Stimulated activated CD8-positive, alpha-beta memory T cell treated with anti-CD3 and anti-CD28 coated beads, Interleukin-15, amount 100 ng/mL, for 1 hour (primary cell): ENCODE data around the gene THAP11.

Experiments used
- DNase-seq: peaks from one replicate; pipeline ENCODE4 v3.0.0-alpha.2; 2020; ENCODE audit warnings: low read depth

THAP11 gene

DNA sequence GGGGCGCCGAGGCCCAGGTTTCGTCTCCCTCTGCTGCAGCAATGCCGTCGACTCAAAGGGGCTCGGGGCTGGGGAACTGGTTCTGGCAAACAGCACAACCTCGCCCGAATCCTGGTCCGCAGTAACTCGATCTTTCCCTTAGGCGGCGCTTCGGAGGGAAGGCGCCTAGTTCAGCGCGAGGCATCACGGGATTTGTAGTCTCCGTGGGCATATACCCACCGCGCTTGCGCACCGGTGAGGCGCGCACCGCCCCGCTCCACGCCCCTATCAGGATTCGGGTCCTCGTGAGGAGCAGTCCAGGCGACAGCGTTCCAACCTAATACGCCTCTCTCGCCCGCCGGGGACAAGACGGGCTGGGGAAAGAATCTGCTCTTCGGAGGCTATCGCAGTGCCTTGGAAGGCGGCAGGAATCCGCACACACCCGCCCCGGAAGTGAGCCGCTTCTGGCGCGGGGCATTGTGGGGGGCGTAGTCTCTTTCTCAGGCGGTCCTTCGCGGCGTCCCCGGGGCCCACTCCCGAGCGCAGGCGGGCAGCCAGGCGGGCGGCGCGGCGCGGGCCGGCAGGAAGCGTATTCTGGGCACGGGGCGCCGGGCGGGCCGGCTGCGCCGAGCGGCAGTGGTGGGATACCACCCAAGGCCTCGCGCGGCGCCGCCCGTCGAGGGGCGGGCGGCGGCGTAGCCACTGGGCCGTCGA lies at the start of gene THAP11:
THAP11 (plus strand) TSS at position 505 of the 693 bp plus-strand sequence. CDS start 235 bp downstream, outside the sequence.
- peak; percentile 91 for DNase-seq

DNA sequence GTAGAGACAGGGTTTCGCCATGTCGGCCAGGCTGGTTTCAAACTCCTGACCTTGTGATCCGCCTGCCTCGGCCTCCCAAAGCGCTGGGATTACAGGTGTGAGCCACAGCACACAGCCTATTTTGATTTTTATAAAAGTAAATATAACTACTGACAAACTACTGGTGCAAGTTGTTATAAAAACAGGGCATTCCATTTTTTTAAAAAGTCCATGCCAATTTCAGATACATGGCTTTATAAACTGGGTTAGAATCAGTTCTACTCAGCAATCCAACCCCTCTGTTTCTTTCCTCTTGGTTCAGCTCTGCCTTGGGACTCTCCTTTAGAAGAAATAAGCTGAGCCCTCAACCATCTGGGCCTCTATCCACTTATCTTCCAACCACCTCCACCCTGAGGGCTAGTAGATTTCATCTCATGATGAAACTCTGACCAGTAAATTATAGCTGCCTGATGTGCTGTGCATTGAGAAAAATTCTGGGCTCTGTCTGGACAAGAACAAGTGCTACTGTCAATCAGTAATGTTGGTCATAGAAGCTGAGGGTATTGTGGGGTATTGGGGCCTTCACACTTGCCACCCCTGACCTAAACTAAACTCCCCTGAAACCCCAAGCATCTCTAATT lies 45.9 kb upstream of the THAP11 start:
- DNase-seq = no peak

DNA sequence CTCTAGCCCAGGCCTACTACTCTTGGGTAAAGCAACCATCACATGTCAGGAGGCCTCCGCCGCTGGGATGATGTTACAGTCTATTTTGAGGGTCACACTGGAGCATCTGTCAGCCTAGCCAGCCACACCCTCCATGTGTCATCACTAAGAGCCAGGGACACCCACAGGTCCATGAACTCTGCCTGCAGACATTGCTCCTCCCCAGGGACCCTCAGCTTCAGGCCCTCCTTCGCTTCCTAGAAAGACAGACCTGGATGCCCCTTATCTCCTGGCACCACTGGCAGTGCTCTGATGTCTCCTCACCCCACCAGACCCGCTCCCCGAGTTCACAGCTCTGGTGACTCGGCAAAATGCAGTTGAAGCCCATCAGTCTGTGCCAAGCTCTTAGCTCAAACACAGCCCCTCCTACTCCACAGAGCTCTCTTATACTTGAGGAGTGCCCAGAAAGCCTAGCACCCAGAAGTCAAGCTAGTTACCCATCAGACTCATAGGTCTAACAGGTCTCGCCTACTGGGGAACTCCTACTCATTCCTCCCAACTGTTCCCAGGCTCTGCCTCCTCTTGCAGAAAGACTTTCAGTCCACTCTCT lies 41.7 kb upstream of the THAP11 start:
- DNase-seq = no peak

DNA sequence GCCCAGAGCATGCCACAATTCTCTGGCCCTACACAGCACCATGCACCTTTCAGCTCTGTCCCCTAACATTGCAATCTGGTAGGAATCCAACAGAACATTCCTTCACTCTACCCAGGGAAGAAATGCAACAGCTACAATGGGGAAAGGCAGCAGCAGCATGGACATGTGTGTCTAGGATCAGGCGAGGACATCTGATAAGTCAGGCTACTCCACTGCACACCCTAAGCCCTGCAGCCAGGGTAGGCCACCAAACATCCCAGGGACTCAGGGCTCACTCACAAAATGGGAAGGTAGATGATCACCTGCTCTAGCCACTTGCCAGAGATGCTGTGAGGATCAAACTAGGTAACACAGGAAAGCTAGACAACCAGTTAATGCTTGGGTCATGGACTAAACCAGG lies 40.9 kb upstream of the THAP11 start:
- DNase-seq = no peak

DNA sequence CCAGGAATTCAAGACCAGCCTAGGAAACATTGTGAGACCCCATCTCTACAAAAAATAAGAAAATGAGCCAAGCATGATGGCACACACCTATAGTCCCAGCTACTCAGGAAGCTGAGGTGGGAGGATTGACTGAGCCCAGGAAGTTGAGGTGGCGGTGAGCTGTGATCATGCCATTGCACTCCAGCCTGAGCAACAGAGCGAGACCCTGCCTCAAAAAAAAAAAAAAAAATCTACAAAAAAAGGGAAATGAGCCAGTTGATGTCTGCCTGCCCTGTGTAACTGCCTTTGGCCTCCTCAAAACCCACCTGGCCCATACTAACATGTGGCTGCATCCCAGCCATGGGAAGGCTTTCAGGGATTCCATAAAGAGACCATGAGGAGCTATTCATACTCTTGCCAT lies 40.2 kb upstream of the THAP11 start:
- no peak for DNase-seq

DNA sequence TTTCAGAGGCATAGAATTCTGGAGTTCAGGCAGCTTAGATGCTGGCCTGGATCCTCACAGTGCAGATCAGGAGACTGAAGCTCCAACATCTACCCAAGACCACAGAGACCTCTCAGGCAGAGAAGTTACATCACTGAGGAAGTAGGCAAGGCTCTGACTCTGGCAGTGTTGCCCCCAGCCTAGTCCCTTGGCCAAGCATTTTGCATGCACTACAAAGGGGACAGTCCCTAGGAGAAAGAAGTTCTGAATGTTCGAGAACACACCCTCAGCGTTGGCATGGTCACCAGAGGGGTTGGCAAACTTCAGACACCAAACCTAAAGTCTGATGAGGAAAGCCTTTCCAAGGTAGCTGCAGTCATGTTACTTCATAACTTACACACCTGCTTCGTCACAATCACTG lies 38.2 kb upstream of the THAP11 start:
- DNase-seq = no peak

DNA sequence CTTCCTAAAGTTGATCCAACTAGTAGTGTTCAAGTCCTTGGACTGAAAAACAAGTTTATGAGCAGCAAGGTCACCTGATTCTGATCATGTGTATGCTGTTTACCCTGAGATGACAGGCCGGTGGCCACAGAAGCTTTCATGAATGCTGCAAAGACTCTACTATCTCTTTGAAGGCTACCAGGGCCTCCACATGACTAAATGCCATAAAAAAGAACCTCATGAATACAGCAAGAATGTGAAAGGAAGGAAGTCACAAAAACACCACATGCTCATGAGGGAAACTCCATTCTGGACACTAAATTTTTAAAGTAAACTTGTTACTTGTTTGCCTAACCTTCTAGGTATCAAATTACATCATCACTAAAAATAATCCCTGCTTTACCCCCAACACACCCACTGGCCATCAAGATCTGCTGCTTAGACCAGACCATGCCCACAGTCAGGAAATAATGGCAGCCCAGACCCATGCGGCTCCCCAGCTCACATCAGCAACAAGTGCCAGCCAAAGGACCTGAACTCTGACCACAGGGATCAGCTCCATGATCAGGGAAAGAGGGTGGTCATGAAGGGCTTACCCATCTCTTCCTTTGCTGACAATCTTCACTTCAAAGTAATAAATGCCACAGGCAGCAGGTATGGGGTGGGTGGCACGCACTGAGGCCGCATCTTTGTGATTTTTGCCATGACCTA lies 37.1 kb upstream of the THAP11 start:
- no peak for DNase-seq

DNA sequence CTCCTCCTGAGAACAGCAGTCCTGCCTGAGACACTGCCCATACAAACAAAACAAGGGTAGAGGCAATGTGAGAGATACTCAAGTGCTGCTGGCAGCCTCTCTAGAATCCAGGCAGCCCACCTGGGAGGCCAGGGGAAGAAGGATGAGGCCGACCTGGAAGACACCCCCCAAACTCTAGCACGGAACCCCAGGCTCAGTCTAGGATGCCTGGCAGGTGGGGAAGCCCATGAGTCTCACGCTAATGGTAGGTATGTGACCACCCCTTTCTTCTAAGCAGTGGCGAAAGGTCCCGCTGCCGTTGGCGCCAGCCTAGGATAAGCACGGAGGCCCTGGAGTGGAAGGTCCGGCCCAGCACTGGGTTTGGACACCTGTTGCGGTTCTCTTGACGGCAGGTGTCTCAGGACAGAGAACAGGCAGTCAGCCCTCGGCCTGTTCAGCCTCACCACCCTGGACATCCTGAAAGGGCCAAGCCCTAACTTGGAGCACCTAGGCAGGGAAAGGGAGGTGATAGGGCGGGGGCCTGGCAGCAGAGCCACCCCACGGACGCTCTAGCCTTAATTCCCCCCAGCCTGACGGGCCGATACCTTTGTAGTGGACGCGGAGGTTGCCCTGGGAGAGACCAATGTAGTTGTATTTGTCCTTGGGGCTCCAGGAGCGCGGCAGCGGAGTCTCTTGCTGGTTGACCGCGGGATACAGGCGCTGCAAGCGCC lies 36.2 kb upstream of the THAP11 start:
- no peak for DNase-seq

DNA sequence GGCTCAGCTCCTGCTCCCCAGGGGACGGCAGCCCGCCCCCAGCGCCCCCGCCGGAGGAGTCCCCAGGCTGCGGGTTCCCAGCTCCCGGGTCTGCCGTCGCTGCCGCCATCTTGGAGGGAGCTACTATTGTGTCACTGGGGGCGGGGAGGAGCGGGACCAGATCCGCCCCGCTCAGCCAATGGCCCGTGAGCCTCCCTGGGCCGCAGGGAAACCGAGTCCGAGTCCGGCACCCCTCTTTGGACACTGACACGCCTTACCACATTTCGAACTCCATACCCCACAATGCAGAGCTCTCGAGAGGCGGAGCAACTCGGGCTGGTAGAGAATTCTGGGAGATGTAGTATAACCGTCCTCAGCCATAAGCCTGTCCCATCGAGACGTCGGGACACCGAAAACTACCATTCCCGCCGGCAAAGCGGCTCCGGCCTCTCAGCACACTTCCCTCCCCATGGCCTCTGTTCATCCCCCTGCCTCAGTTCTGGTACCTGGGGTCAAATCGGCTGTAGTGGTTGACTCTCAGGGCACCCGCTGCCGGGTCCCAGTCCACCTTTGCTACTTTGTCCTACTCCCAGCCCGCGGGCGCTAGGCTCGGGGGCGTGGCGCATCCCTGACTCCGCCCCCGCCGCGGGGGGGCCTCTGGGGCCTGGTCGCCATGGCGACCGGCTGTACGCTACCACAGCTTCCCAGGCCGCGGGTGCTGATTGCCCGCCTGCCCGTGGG lies 35.5 kb upstream of the THAP11 start, which contains the start of the genes RANBP10 and TSNAXIP1:
RANBP10 (minus strand) TSS at position 133 of the 720 bp plus-strand sequence; CDS start at position 109, 24 bp downstream.
TSNAXIP1 (plus strand) TSS at position 462 of the 720 bp plus-strand sequence. CDS start 261 bp downstream, outside the sequence.
- DNase-seq = peak; percentile 85

DNA sequence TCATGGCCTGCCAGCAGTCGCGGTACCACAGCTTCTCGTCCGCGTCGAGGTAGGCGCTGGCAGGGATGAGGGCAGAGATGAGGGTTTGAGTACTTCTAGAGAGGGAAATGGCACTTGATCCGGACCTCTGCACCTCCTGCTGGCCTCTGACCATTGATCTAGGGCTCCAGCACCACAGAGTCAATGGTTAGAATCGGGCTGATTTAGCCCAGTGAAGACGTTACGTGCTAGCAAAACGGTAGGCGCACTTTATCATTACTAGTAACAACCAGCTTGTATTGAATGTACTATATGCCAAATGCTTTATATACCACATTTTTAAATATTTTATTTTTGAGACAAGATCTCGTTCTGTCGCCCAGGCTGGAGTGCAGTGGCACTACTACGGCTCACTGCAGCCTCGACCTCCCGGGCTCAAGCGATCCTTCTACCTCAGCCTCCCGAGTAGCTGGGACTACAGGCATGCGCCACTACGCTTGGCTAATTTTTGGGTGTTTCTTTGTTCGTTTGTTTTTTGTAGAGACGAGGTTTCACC lies 34.9 kb upstream of the THAP11 start:
- DNase-seq = no peak

DNA sequence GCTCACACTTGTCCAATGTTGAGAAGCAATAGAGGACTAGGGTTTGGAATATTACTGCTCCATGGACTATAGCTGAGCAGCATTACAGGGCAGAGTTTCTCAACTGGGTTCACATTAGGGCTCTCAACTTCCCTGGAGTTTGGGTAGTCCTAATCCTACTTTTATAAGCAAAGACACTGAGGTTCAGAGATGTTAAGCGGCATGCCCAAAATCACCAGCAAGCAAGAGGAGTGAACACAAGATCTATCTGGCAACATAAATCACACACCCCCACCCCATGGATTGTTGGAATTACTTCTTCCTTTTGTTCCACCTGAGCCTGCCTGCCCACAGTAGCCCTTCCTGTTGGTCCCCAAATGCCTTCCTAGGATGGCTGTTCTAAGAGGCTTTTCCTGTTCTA lies 30.2 kb upstream of the THAP11 start:
- no peak for DNase-seq

DNA sequence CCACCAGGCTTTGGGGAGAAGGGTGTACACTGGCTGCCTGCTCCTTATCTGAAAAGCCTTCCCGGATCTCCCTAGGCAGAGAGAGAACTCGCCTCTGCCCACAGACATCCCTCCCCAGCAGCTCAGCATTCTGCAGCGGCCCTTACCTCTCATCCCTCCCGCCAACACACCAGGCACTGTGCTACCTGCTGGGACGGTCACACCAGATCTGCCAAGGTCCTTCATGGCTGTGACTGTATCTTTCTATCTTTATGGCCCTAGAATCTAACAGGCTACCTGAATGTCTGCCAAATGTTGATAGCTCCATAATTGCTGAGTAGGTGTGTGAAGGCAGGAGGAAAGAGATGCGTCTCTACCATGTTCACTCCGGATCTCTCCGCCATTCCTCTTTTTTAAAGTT lies 27.6 kb upstream of the THAP11 start:
- DNase-seq = no peak

DNA sequence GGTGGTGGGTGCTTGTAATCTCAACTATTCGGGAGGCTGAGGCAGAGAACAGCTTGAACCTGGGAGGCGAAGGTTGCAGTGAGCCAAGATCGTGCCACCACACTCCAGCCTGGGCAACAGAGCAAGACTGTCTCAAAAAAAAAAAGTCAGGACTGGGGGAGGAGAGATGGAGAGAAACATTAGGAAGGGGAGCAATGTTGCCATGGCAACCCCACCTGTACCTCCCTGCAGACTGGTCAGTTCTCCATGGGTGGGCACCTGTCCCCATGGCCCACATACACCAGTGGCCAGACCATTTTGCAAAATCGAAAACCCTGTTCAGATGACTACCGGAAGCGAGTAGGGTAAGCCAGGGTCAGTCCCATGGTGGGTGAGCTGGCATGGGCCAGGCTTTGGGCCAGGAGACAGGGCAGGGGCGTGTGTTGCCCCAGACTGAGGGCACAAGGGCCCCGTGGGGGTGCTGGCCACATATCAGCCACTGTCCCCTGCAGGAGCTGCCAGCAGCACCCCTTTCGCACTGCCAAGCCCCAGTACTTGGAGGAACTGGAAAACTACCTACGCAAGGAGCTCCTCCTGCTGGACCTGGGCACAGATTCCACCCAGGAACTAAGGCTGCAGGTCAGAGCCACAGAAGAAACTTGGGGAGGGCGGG lies 21.4 kb upstream of the THAP11 start:
- DNase-seq = no peak

DNA sequence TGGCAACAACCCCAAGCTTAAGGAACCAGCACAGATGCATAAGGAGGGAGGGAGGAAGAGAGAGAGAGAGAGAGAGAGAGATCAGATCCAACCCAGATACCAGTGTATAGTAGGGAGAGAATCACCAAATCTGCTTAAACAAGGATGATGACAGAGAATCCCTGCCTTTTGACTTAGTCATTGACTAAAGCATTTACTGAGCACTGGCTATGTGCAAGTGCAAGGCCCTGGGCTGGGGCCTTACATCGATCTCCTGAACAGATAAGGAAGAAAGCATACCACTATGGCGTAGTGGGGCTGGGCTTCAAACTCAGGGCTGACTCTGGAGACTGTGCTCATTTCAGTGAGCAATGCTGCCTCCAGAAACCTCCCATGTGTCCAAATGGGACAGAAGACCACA lies 19.6 kb upstream of the THAP11 start:
- DNase-seq = no peak

DNA sequence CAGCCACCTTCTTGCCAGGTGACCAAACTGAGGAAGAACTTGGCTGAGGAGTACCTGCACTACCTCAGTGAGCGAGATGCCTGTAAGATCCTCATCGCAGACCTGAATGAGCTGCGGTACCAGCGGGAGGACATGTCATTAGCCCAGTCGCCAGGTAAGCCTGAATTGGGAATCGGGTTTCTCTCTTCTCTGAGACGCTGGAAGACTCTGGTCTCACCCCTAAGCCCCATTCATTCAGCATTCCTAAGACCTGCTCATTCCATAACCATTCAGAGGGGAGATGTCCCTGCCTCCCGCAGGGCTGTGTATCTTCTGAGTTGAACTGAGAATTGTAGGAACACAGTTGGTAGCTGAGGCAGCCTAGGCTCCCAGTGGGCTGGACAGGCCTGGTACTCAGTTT lies 17.0 kb upstream of the THAP11 start:
- DNase-seq = no peak

DNA sequence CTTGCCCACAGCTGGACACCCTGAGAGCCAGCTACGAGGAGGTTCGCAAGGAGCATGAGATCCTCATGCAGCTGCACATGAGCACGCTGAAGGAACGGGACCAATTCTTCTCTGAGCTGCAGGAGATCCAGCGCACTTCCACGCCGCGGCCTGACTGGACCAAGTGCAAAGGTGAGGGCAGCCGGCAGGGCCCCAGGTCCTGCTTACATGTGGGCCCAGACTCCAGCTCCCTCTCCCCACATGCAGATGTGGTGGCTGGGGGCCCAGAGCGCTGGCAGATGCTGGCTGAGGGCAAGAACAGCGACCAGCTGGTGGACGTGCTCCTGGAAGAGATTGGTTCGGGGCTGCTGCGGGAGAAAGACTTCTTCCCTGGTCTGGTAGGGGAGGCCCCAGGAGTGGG lies 16.2 kb upstream of the THAP11 start:
- no peak for DNase-seq

DNA sequence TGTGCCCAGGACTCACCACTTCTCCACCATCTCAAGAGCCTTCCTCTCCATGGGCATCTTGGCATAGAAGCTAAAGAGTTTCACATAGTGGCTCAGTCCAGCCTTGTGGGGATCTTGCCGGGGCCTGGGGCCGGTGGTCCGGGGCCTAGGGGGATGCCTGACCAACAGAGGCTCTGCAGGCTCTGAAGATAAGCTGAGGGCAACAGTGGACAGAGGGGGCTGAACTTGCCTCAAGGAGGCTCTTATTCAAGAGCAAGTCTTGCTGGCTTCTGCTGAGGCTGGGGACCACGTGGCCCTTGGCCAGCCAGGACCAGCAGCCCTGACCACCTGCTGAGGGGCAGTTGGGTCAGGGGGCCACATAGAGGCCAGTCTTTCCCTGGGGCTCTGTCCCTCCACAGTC lies 13.5 kb upstream of the THAP11 start:
- DNase-seq = no peak

DNA sequence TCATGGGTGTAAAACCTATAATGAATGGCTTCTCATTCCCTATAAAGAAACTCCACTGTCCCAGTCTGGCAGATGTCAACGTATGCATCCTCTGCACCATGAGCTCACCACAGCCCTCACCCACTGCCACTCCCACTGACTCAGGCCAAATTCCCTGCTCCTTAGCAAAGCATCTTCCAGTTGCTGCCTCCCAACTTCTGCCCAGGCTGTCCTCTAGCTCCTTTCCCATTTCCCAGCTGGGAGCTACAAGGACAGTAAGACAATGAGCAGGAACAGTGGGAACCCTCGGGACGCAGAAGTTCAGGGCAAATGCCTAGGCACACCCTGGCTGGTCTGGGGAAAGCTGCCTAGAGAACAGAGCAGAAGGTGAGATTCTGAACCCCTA lies 9.1 kb upstream of the THAP11 start:
- no peak for DNase-seq

DNA sequence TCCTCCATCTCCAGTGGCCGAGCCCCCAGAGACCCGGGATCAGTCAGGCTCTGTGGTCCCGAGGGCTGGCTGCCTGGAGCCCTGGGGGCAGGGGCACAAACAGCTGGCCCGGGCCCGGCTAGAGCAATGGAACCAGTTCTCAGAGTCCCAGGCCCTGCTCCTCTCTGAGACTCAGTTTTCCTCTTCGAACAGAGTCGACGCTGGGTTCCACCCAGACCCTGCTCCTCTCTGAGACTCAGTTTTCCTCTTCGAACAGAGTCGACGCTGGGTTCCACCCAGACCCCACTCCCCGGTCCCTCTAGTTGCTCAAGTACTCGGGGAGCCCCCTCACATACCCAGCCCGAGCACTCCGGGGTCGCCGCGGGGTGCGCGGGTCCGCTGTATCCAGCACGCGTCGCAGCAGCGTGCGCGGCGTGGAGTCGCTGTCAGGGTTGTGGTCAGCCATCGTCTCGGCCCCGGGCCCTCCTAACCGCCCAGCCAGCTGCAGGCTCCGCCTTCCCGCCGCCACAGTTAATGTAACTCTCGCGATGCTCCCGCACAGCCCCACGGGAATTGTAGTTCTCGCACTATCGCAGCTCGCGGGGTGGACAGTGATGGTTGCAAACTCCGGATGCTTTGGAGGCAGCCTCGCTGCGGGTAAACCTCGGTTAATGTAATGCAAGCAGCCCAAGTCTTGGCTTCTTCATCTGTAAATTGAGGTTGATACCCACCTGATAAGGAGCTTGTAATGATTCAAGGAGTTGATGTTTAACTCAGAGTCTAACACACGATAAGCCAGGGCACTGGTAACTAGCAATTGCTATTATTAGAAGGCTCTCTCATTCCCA lies 8.5 kb upstream of the THAP11 start:
- DNase-seq = peak; percentile 87

DNA sequence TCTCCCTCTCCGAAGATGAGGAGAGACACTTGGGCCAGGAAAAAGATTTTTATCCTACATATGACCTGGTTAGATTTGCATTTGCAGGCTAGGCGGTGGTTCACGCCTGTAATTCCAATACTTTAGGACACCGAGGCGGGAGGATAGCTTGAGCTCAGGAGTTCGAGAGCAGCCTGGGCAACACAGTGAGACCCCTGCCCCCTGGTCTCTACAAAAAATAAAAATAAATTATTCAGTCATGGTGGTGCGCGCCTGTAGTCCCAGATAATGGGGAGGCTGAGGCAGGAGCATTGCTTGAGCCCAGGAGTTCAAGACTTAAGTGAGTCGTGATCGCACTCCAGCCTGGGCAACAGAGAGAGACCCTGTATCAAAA lies 7.9 kb upstream of the THAP11 start:
- no peak for DNase-seq
